Fibroblast of lung (primary cell): ENCODE measurements around the gene CEMIP.

Experiments used
- CTCF ChIP-seq, 2 donors: IDR thresholded peaks in 1 of 2; conservative IDR thresholded peaks in 1 of 2; 1 replicate in 1 of 2; 2 replicates in 1 of 2; pipeline ENCODE4 v1.5.1; 2011 to 2012; ENCODE audit warnings: low read length in 2 of 2, control low read depth in 1 of 2, inconsistent platforms in 1 of 2, low read depth in 1 of 2, mild to moderate bottlenecking in 1 of 2
- EZH2 ChIP-seq: IDR thresholded peaks from 2 replicates; pipeline ENCODE4 v1.5.1; 2012; ENCODE audit warnings: low read length, control low read depth, mild to moderate bottlenecking; ENCODE audit errors: missing control alignments

DNA sequence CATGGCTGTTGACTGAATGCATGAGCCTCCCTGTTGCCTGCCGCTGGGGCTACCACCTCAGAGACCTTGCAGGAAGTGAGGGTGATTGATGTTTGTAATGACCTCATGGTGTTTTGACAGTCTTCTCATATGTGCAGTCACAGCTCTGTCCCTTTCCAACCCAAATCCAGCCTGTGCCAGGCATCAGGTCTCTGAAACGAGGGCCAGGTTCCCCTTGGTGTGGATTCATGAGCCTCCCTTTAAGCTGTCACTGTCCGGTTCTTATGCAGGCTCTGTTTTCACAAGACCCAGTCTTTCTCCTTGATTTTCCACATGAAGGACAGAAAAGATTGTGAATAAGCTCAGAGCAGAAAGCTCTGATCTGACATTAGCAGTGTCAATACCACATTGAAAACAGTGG, 43.1 kb downstream of the CEMIP start:
- TF ChIP-seq CTCF (conservative IDR thresholded peaks at IDR 0.05 in 1 of 2, IDR thresholded peaks at IDR 0.05 in 1 of 2; ENCODE audit: low read depth in 1 of 2, low read length in 2 of 2) (no peak), EZH2 (no peak)
